MCF 10A (cell line): ENCODE data around the gene TEX11. TPM values are rescaled to one million over a fixed set of nuclear protein-coding genes. Genes with fewer than 3 reads are reported as not detected.
A peak's percentile ranks its signal among the peaks of the same experiment; 100 is the strongest.
"Not testable (repeated sequence)": the region's sequence is repeated elsewhere in the genome, so short reads cannot be mapped to it uniquely, and the experiment has no call there.

Experiments used
- BruUV-seq: library from RNA; stranded (reverse); fragments of 400-500 nt; replicated peaks from 2 replicates; lab custom pipeline; 2021; lab: Mats Ljungman, UMichigan
- CTCF ChIA-PET: fragments of 300-600 bp; sonication (Branson Sonifier 250); formaldehyde crosslinking; extraction: SDS; loops from one replicate; lab custom pipeline; 2021; ENCODE audit warnings: antibody characterized with exemption, inconsistent platforms; lab: Yijun Ruan, JAX
- POLR2A ChIA-PET: fragments of 300-600, 350-650 bp; sonication (Branson Sonifier 250); formaldehyde crosslinking; extraction: SDS; loops from one replicate; lab custom pipeline; 2020; ENCODE audit warnings: antibody characterized with exemption, inconsistent platforms; lab: Yijun Ruan, JAX
- DNase-seq: peaks from one replicate; pipeline ENCODE4 v3.0.0-alpha.2; 2018; ENCODE audit not compliant: unreplicated experiment
- H3K27ac Mint-ChIP-seq: one replicate; pipeline ENCODE4 v1.8.0; 2022; ENCODE audit warnings: mild to moderate bottlenecking, low read depth, mixed read lengths; ENCODE audit not compliant: unreplicated experiment
- H3K27me3 Mint-ChIP-seq: one replicate; pipeline ENCODE4 v1.8.0; 2022; ENCODE audit warnings: mixed read lengths; ENCODE audit not compliant: insufficient read depth, unreplicated experiment
- H3K36me3 Mint-ChIP-seq: one replicate; pipeline ENCODE4 v1.8.0; 2022; ENCODE audit warnings: mild to moderate bottlenecking, moderate library complexity, mixed read lengths; ENCODE audit not compliant: insufficient read depth, unreplicated experiment
- H3K4me1 Mint-ChIP-seq: one replicate; pipeline ENCODE4 v1.8.0; 2022; ENCODE audit warnings: mixed read lengths; ENCODE audit not compliant: insufficient read depth, unreplicated experiment
- H3K4me3 Mint-ChIP-seq: one replicate; pipeline ENCODE4 v1.8.0; 2022; ENCODE audit warnings: mild to moderate bottlenecking, moderate library complexity, mixed read lengths; ENCODE audit not compliant: unreplicated experiment
- H3K9me3 Mint-ChIP-seq: one replicate; pipeline ENCODE4 v1.8.0; 2022; ENCODE audit warnings: mixed read lengths; ENCODE audit not compliant: unreplicated experiment
- intact Hi-C: fragments of 100-400 bp; cut with micrococcal nuclease; formaldehyde crosslinking; loops from 2 replicates; pipeline ENCODE4 v1.14.1; 2022
- total RNA-seq: library from RNA; stranded (reverse); gene quantifications from 2 replicates; pipeline ENCODE4 v1.2.3, GENCODE V29; 2022
- TF ChIP-seq, protein P1 (sequence below): fragments of 200-600 bp; IDR thresholded peaks from one replicate; pipeline ENCODE4 v1.8.0; 2022; ENCODE audit warnings: antibody characterized with exemption, mild to moderate bottlenecking; ENCODE audit not compliant: unreplicated experiment

The TEX11 gene
- total RNA-seq, 1 experiment from 2014 or later, result not detected

DNA sequence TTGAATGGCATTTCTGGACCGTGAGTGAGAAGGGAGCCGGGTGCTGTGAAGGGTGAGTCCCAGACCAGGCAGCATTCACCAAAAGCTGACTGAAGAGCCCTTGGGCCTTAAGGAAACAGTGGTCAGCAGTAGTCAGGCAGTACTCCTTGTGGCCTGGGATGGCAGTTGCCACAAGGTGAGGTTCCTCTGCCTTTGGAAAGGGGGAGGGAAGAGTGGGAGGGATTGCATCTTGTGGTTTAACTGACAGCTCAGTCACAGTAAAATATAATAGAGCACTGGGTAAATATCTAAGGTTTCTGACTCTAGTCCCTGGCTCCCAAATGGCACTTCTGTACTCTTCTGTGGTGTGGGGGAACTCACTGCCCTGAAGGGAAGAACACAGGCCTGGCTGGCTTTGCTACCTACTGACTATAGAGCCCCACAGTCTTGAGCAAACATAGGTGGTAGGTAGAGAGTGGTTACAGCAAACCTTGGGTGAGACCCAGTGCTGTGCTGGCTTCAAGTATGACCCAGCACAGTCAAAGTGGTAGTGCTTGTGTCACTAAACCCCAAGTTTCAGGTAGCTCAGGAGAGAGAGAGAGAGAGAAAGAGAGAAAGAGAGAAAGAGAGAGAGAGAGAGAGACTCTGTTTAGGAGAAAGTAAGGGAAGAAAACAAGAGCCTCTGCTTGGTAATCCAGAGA lies 154.2 kb downstream of the TEX11 start:
- intact Hi-C loops, result no loop called here
- H3K4me1 Mint-ChIP-seq, result no peaks in the 10 kb centered on the region
- TF ChIP-seq, protein P1, sequence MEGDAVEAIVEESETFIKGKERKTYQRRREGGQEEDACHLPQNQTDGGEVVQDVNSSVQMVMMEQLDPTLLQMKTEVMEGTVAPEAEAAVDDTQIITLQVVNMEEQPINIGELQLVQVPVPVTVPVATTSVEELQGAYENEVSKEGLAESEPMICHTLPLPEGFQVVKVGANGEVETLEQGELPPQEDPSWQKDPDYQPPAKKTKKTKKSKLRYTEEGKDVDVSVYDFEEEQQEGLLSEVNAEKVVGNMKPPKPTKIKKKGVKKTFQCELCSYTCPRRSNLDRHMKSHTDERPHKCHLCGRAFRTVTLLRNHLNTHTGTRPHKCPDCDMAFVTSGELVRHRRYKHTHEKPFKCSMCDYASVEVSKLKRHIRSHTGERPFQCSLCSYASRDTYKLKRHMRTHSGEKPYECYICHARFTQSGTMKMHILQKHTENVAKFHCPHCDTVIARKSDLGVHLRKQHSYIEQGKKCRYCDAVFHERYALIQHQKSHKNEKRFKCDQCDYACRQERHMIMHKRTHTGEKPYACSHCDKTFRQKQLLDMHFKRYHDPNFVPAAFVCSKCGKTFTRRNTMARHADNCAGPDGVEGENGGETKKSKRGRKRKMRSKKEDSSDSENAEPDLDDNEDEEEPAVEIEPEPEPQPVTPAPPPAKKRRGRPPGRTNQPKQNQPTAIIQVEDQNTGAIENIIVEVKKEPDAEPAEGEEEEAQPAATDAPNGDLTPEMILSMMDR, result no peak
- ChIA-PET CTCF (interaction anchor here (0.6 kb wide), 1 partner anchor 258 kb away, joined by 4 read pairs; no protein-coding TSS in a partner anchor), POLR2A (no interaction called here)
- peaks cover 57% of the 10 kb centered on the region for H3K27me3 Mint-ChIP-seq
- H3K36me3 Mint-ChIP-seq, result no peaks in the 10 kb centered on the region
- no peak overlapping the region for H3K4me3 Mint-ChIP-seq
- no peak for DNase-seq
- no peak overlapping the region for H3K27ac Mint-ChIP-seq
- no peaks in the 10 kb centered on the region for H3K9me3 Mint-ChIP-seq
- no TSS peak for BruUV-seq

DNA sequence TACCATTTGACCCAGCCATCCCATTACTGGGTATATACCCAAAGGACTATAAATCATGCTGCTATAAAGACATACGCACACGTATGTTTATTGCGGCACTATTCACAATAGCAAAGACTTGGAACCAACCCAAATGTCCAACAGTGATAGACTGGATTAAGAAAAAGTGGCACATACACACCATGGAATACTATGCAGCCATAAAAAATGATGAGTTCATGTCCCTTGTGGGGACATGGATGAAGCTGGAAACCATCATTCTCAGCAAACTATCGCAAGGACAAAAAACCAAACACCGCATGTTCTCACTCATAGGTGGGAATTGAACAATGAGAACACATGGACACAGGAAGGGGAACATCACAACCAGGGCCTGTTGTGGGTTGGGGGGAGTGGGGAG lies 174.7 kb downstream of the TEX11 start:
- H3K9me3 Mint-ChIP-seq, H3K27ac Mint-ChIP-seq, POLR2A ChIA-PET, H3K4me1 Mint-ChIP-seq, DNase-seq, H3K4me3 Mint-ChIP-seq, BruUV-seq, CTCF ChIA-PET, intact Hi-C loops, H3K36me3 Mint-ChIP-seq: not testable (repeated sequence)
- H3K27me3 Mint-ChIP-seq, result peaks cover 76% of the 10 kb centered on the region

DNA sequence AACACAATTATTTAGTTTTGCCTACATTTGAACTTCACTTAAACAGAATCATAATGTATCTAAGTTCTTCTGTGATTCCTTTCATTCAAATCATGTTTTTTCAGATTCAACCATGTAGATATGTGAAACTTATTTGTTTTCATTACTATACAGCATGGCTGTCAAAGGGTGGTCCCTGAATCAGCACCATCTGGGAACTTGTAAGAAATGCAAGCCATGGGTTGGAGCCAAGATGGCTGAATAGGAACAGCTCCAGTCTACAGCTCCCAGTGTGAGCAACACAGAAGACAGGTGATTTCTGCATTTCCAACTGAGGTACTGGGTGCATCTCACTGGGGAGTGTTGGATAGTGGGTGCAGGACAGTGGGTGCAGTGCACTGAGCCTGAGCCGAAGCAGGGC lies 180.6 kb downstream of the TEX11 start:
- H3K4me3 Mint-ChIP-seq, H3K4me1 Mint-ChIP-seq, CTCF ChIA-PET, H3K27ac Mint-ChIP-seq, DNase-seq, H3K9me3 Mint-ChIP-seq, H3K36me3 Mint-ChIP-seq, intact Hi-C loops, POLR2A ChIA-PET, BruUV-seq: not testable (repeated sequence)
- H3K27me3 Mint-ChIP-seq, result peaks cover 60% of the 10 kb centered on the region

DNA sequence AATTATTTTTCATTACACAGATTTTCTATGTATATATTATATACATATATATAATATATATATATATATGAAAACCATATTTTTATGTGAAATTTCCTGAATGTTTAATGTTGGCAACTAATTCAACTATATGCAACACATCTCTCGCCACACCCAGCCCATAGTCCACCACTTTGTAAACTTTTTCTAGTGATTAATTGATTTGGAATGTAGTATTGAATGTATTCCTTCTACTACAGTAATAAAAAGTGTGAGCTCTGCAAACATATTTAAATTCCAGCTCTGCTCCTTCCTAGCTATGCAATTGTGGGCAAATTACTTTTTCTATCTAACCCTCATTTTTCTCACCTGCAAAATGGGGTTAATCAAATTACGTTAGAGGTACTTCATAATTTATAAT lies 187.8 kb downstream of the TEX11 start:
- no peak overlapping the region for H3K27ac Mint-ChIP-seq
- H3K27me3 Mint-ChIP-seq, result peaks cover 20% of the 10 kb centered on the region
- no peaks in the 10 kb centered on the region for H3K4me1 Mint-ChIP-seq
- intact Hi-C loops, result no loop called here
- H3K4me3 Mint-ChIP-seq, result no peak overlapping the region
- ChIA-PET POLR2A (no interaction called here), CTCF (interaction anchor here (0.5 to 0.6 kb wide), 2 partner anchors 23 to 216 kb away, joined by 3 to 6 read pairs; no protein-coding TSS in a partner anchor)
- H3K36me3 Mint-ChIP-seq, result no peaks in the 10 kb centered on the region
- peak; percentile 0 for DNase-seq
- TF ChIP-seq, protein P1, result no peak
- no peaks in the 10 kb centered on the region for H3K9me3 Mint-ChIP-seq
- BruUV-seq, result no TSS peak

DNA sequence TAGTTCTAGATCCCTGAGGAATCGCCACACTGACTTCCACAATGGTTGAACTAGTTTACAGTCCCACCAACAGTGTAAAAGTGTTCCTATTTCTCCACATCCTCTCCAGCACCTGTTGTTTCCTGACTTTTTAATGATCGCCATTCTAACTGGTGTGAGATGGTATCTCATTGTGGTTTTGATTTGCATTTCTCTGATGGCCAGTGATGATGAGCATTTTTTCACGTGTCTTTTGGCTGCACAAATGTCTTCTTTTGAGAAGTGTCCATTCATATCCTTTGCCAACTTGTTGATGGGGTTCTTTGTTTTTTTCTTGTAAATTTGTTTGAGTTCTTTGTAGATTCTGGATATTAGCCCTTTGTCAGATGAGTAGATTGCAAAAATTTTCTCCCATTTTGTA lies 197.2 kb downstream of the TEX11 start:
- BruUV-seq, POLR2A ChIA-PET, H3K4me3 Mint-ChIP-seq, H3K4me1 Mint-ChIP-seq, intact Hi-C loops, CTCF ChIA-PET, H3K27ac Mint-ChIP-seq, DNase-seq, H3K9me3 Mint-ChIP-seq, H3K36me3 Mint-ChIP-seq: not testable (repeated sequence)
- H3K27me3 Mint-ChIP-seq, result peaks cover 35% of the 10 kb centered on the region
